NCI-H1105 (cell line): ENCODE results near the gene RASAL2.
"Not testable (repeated sequence)": the region's sequence is repeated elsewhere in the genome, so short reads cannot be mapped to it uniquely, and the experiment has no call there.

Source experiments
- DNase-seq: peaks from one replicate; lab custom pipeline; 2025; lab: John Stamatoyannopoulos, UW

Gene RASAL2

GRCh38 chr1:178119628-178120027 is 25.7 kb downstream of the RASAL2 start:
- DNase-seq, result no peak

GRCh38 chr1:178120088-178120487 is 26.2 kb downstream of the RASAL2 start:
- DNase-seq, result no peak

- DNase-seq, result not testable (repeated sequence)
Measured at GRCh38 chr1:178120520-178121052, 26.7 kb downstream of the RASAL2 start.

- no peak for DNase-seq
Measured at GRCh38 chr1:178121883-178122282, 28.0 kb downstream of the RASAL2 start.

- no peak for DNase-seq
Measured at GRCh38 chr1:178122283-178122682, 28.4 kb downstream of the RASAL2 start.

- no peak for DNase-seq
Measured at GRCh38 chr1:178124115-178124514, 30.2 kb downstream of the RASAL2 start.

- no peak for DNase-seq
Measured at GRCh38 chr1:178126261-178126660, 32.4 kb downstream of the RASAL2 start.

GRCh38 chr1:178126741-178127185 is 32.9 kb downstream of the RASAL2 start:
- DNase-seq, result no peak

- DNase-seq, result no peak
Measured at GRCh38 chr1:178127482-178128191, 33.7 kb downstream of the RASAL2 start.

- DNase-seq, result no peak
Measured at GRCh38 chr1:178133239-178133989, 39.5 kb downstream of the RASAL2 start.

- DNase-seq, result no peak
Measured at GRCh38 chr1:178134061-178134460, 40.2 kb downstream of the RASAL2 start.

GRCh38 chr1:178137238-178137637 is 43.3 kb downstream of the RASAL2 start:
- no peak for DNase-seq

- no peak for DNase-seq
Measured at GRCh38 chr1:178142806-178143205, 48.9 kb downstream of the RASAL2 start.

GRCh38 chr1:178143730-178144690 is 50.1 kb downstream of the RASAL2 start:
- DNase-seq, result no peak

- DNase-seq, result no peak
Measured at GRCh38 chr1:178145605-178146004, 51.7 kb downstream of the RASAL2 start.

GRCh38 chr1:178146436-178146835 is 52.5 kb downstream of the RASAL2 start:
- no peak for DNase-seq

- no peak for DNase-seq
Measured at GRCh38 chr1:178150610-178151009, 56.7 kb downstream of the RASAL2 start.

- no peak for DNase-seq
Measured at GRCh38 chr1:178151831-178152230, 57.9 kb downstream of the RASAL2 start.

GRCh38 chr1:178155481-178156255 is 61.8 kb downstream of the RASAL2 start:
- DNase-seq, result no peak

- no peak for DNase-seq
Measured at GRCh38 chr1:178160736-178161475, 67.0 kb downstream of the RASAL2 start.
